Stimulated activated CD4-positive, alpha-beta T cell treated with anti-CD3 and anti-CD28 coated beads, TNF-alpha, amount 100 ng/mL, for 1 hour (primary cell): ENCODE measurements around the gene LRMDA.
"Not testable (repeated sequence)": the region's sequence is repeated elsewhere in the genome, so short reads cannot be mapped to it uniquely, and the experiment has no call there.

Experiments used
- DNase-seq, 3 donors: peaks; one replicate each; pipeline ENCODE4 v3.0.0-alpha.2; 2020; ENCODE audit warnings: low read depth in 3 of 3, low spot score in 1 of 3

The LRMDA gene

GRCh38 chr10:76514321-76514720 lies 1082.9 kb downstream of the LRMDA start:
- no peak for DNase-seq

GRCh38 chr10:76514869-76515268 lies 1083.4 kb downstream of the LRMDA start:
- no peak for DNase-seq

GRCh38 chr10:76522547-76522946 lies 1091.1 kb downstream of the LRMDA start:
- DNase-seq = no peak

GRCh38 chr10:76523246-76523645 lies 1091.8 kb downstream of the LRMDA start:
- no peak for DNase-seq

GRCh38 chr10:76523791-76524351 lies 1092.4 kb downstream of the LRMDA start:
- DNase-seq = no peak

- not testable (repeated sequence) for DNase-seq
Observed at GRCh38 chr10:76526833-76527232, 1095.4 kb downstream of the LRMDA start.

- DNase-seq = no peak
Observed at GRCh38 chr10:76540331-76540730, 1108.9 kb downstream of the LRMDA start.

- DNase-seq = no peak
Observed at GRCh38 chr10:76540786-76541185, 1109.4 kb downstream of the LRMDA start.

- DNase-seq = no peak
Observed at GRCh38 chr10:76541852-76542251, 1110.4 kb downstream of the LRMDA start.

- no peak for DNase-seq
Observed at GRCh38 chr10:76542307-76542930, 1111.0 kb downstream of the LRMDA start.

GRCh38 chr10:76543655-76544054 lies 1112.2 kb downstream of the LRMDA start:
- no peak for DNase-seq

GRCh38 chr10:76544789-76545188 lies 1113.4 kb downstream of the LRMDA start:
- no peak for DNase-seq

GRCh38 chr10:76546411-76546810 lies 1115.0 kb downstream of the LRMDA start:
- DNase-seq = no peak

- DNase-seq = no peak
Observed at GRCh38 chr10:76547352-76547972, 1116.0 kb downstream of the LRMDA start.

- no peak for DNase-seq
Observed at GRCh38 chr10:76548716-76549115, 1117.3 kb downstream of the LRMDA start.

- DNase-seq = no peak
Observed at GRCh38 chr10:76549171-76549570, 1117.7 kb downstream of the LRMDA start.

GRCh38 chr10:76550806-76551205 lies 1119.4 kb downstream of the LRMDA start:
- DNase-seq = no peak

- DNase-seq = no peak
Observed at GRCh38 chr10:76552091-76552873, 1120.9 kb downstream of the LRMDA start.

- DNase-seq = no peak
Observed at GRCh38 chr10:76553263-76554032, 1122.0 kb downstream of the LRMDA start.

GRCh38 chr10:76554033-76554408 lies 1122.6 kb downstream of the LRMDA start:
- no peak for DNase-seq

GRCh38 chr10:76554478-76554877 lies 1123.1 kb downstream of the LRMDA start:
- no peak for DNase-seq
